HG02798 (cell line): Measurements from ENCODE around the gene ANTXR2.
A peak's percentile ranks its signal among the peaks of the same experiment; 100 is the strongest.
"Not testable (repeated sequence)": the region's sequence is repeated elsewhere in the genome, so short reads cannot be mapped to it uniquely, and the experiment has no call there.

Source experiments
- ATAC-seq: cut with Tn5 transposase; IDR thresholded peaks from one replicate; pipeline ENCODE4 v1.9.1; 2021; ENCODE audit warnings: mild to moderate bottlenecking; ENCODE audit not compliant: unreplicated experiment, poor library complexity

ANTXR2 gene

GRCh38 chr4:80029364-80029763 lies 43.7 kb downstream of the ANTXR2 start:
- ATAC-seq = no peak

GRCh38 chr4:80027611-80028010 lies 45.4 kb downstream of the ANTXR2 start:
- ATAC-seq = no peak

- ATAC-seq = no peak
Measured at GRCh38 chr4:80026100-80026499, 46.9 kb downstream of the ANTXR2 start.

GRCh38 chr4:80024335-80024734 lies 48.7 kb downstream of the ANTXR2 start:
- no peak for ATAC-seq

- no peak for ATAC-seq
Measured at GRCh38 chr4:80022282-80022681, 50.7 kb downstream of the ANTXR2 start.

- ATAC-seq = no peak
Measured at GRCh38 chr4:80017125-80017854, 55.7 kb downstream of the ANTXR2 start.

- no peak for ATAC-seq
Measured at GRCh38 chr4:80016506-80016905, 56.5 kb downstream of the ANTXR2 start.

- no peak for ATAC-seq
Measured at GRCh38 chr4:80015407-80016189, 57.4 kb downstream of the ANTXR2 start.

GRCh38 chr4:80014531-80014930 lies 58.5 kb downstream of the ANTXR2 start:
- no peak for ATAC-seq

GRCh38 chr4:80012291-80012690 lies 60.7 kb downstream of the ANTXR2 start:
- no peak for ATAC-seq

- ATAC-seq = no peak
Measured at GRCh38 chr4:80011636-80012236, 61.3 kb downstream of the ANTXR2 start.

- ATAC-seq = no peak
Measured at GRCh38 chr4:80010316-80010715, 62.7 kb downstream of the ANTXR2 start.

- no peak for ATAC-seq
Measured at GRCh38 chr4:80009806-80010205, 63.2 kb downstream of the ANTXR2 start.

GRCh38 chr4:80008971-80009370 lies 64.1 kb downstream of the ANTXR2 start:
- ATAC-seq = no peak

GRCh38 chr4:80008351-80008750 lies 64.7 kb downstream of the ANTXR2 start:
- ATAC-seq = no peak

GRCh38 chr4:80007745-80008149 lies 65.3 kb downstream of the ANTXR2 start:
- peak; percentile 67 for ATAC-seq

- no peak for ATAC-seq
Measured at GRCh38 chr4:80006935-80007744, 65.9 kb downstream of the ANTXR2 start.

- no peak for ATAC-seq
Measured at GRCh38 chr4:80005863-80006262, 67.2 kb downstream of the ANTXR2 start.

GRCh38 chr4:80004319-80004718 lies 68.7 kb downstream of the ANTXR2 start:
- ATAC-seq = no peak

GRCh38 chr4:80002559-80002958 lies 70.5 kb downstream of the ANTXR2 start:
- not testable (repeated sequence) for ATAC-seq
